AG09309 (cell line): ENCODE data around the gene SLX4IP.
A peak's percentile ranks its signal among the peaks of the same experiment; 100 is the strongest.

Experiments used
- DNase-seq: peaks from one replicate; pipeline ENCODE4 v3.0.0-alpha.2; 2010; ENCODE audit warnings: low read depth
- H3K4me3 ChIP-seq: 2 replicates; pipeline ENCODE4 v1.5.1; 2011; ENCODE audit warnings: mild to moderate bottlenecking, low read depth, low read length, moderate library complexity; ENCODE audit not compliant: control insufficient read depth
- CTCF ChIP-seq: IDR thresholded peaks from 2 replicates; pipeline ENCODE4 v1.5.1; 2011; ENCODE audit warnings: mild to moderate bottlenecking, low read depth, low read length, inconsistent platforms; ENCODE audit not compliant: insufficient read depth, control insufficient read depth; ENCODE audit errors: missing control alignments

Gene SLX4IP

GRCh38 chr20:10448270-10449156, 13.4 kb downstream of the SLX4IP start:
- no peak overlapping the region for H3K4me3 ChIP-seq
- peak; percentile 8 for TF ChIP-seq CTCF
- no peak for DNase-seq

- H3K4me3 ChIP-seq: no peak overlapping the region
- TF ChIP-seq CTCF: no peak
- DNase-seq: no peak
Observed at GRCh38 chr20:10449270-10449669, 14.2 kb downstream of the SLX4IP start.

- DNase-seq: no peak
- no peak for TF ChIP-seq CTCF
- no peak overlapping the region for H3K4me3 ChIP-seq
Observed at GRCh38 chr20:10453241-10453640, 18.1 kb downstream of the SLX4IP start.

GRCh38 chr20:10454151-10454750, 19.1 kb downstream of the SLX4IP start:
- no peak for DNase-seq
- H3K4me3 ChIP-seq: no peak overlapping the region
- TF ChIP-seq CTCF: no peak

- no peak for TF ChIP-seq CTCF
- no peak for DNase-seq
- no peak overlapping the region for H3K4me3 ChIP-seq
Observed at GRCh38 chr20:10461495-10461894, 26.4 kb downstream of the SLX4IP start.

GRCh38 chr20:10462516-10462915, 27.4 kb downstream of the SLX4IP start:
- DNase-seq: no peak
- no peak for TF ChIP-seq CTCF
- H3K4me3 ChIP-seq: no peak overlapping the region
